Measurements from ENCODE around the gene HORMAD2.

HORMAD2 gene

DNA sequence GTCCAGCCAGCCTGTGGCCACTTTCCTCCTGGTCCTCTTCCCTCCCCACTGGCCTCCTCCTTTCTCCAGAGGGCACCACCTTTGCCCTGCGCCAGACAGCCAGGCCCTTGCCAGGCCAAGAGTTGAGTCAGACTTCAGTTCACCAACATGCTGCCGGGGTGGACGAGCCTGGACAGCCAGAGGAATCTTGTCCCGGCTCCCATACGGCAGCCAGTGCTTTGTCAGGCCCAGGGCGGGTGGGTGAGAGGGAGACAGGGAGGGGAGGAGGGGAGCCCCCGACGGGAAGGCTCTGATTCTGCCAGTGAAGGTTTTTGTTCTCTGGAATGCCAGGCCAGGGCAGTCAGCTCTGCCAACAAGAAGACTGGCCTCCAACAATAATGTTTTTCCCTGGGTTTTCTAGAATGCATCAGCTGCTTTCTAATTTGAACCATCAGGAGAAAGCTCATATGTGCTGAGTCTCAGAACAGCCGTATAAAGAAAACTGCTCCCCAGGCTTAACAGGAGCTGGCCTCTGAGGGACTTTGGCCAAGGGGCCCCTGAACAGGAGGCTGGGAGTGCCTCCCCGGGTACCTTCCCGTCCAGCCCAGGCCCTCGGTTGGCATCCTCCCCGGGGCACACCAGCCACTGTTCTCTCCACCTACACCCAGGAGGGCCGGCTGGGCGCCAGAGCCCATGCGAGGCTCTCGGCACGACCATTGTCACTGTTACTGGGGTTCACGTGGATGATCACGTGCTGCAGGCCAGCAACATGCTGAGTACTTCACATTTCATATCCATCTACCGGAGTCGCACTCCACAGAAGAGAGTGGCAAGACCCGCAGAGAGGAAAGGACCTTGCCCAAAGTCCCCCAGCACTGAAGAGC lies 137.7 kb downstream of the HORMAD2 start:
- Histone ChIP-seq H2AFZ (ENCODE audit: insufficient read depth, low read length, poor library complexity) (no peak overlapping the region), H3K4me1 (ENCODE audit: control insufficient read depth in 1 of 2, insufficient read depth in 2 of 2, low read length in 2 of 2) (peaks cover 2 to 3% of the 10 kb centered on the region in 2 experiments), H2BK12ac (ENCODE audit: low read length) (no peak overlapping the region), H3K79me2 (ENCODE audit: control insufficient read depth, insufficient read depth, low read length, poor library complexity) (no peaks in the 10 kb centered on the region), H3K18ac (ENCODE audit: low read length) (no peak overlapping the region), H3K9ac (ENCODE audit: low read length) (no peak overlapping the region), H3K14ac (ENCODE audit: low read length) (no peak overlapping the region), H3K27me3 (ENCODE audit: insufficient read depth, low read length) (no peaks in the 10 kb centered on the region), H3K27ac (ENCODE audit: low read depth, low read length) (no peak overlapping the region), H4K8ac (ENCODE audit: low read depth, low read length) (no peak overlapping the region), H4K12ac (ENCODE audit: low read depth, low read length) (no peak overlapping the region), H3K4me2 (ENCODE audit: low read length) (no peak overlapping the region), H3K9me3 (ENCODE audit: insufficient read depth, low read depth, low read length) (peaks cover 2% of the 10 kb centered on the region), H3K36me3 (ENCODE audit: control insufficient read depth in 1 of 2, insufficient read depth in 2 of 2, low read length in 2 of 2) (no peaks in the 10 kb centered on the region), H2BK5ac (ENCODE audit: low read depth, low read length, poor library complexity) (no peak overlapping the region), H3K4ac (ENCODE audit: low read depth, low read length) (no peak overlapping the region), H3K23ac (ENCODE audit: low read length) (no peak overlapping the region), H2AK5ac (ENCODE audit: low read length) (peak overlapping the region; percentile 26), H3K79me1 (ENCODE audit: low read length) (no peaks in the 10 kb centered on the region), H4K91ac (ENCODE audit: low read depth, low read length) (no peak overlapping the region), H2BK120ac (ENCODE audit: insufficient read depth, low read length, poor library complexity) (no peak overlapping the region), H3K4me3 (ENCODE audit: low read depth, low read length) (no peak overlapping the region)
- no CpG with 5 or more reads among the region's 23 CpGs for WGBS (ENCODE audit: extremely low coverage, insufficient coverage, insufficient read length)
- DNase-seq = no peak

GRCh38 chr22:30219049-30219654 lies 138.9 kb downstream of the HORMAD2 start:
- WGBS (ENCODE audit: extremely low coverage, insufficient coverage, insufficient read length) = no CpG with 5 or more reads among the region's 8 CpGs
- no peak overlapping the region for H3K23ac ChIP-seq (ENCODE audit: low read length)
- H2AK5ac ChIP-seq (ENCODE audit: low read length) = no peak overlapping the region

GRCh38 chr22:30219668-30220278 lies 139.5 kb downstream of the HORMAD2 start:
- Histone ChIP-seq H2AK5ac (ENCODE audit: low read length) (no peak overlapping the region), H3K36me3 (ENCODE audit: control insufficient read depth in 1 of 2, insufficient read depth in 2 of 2, low read length in 2 of 2) (no peaks in the 10 kb centered on the region), H2BK5ac (ENCODE audit: low read depth, low read length, poor library complexity) (no peak overlapping the region), H3K79me1 (ENCODE audit: low read length) (no peaks in the 10 kb centered on the region), H3K9ac (ENCODE audit: low read length) (no peak overlapping the region), H3K18ac (ENCODE audit: low read length) (no peak overlapping the region), H3K23ac (ENCODE audit: low read length) (no peak overlapping the region), H2AFZ (ENCODE audit: insufficient read depth, low read length, poor library complexity) (no peak overlapping the region), H3K27me3 (ENCODE audit: insufficient read depth, low read length) (no peaks in the 10 kb centered on the region), H3K4me3 (ENCODE audit: low read depth, low read length) (no peak overlapping the region), H2BK12ac (ENCODE audit: low read length) (no peak overlapping the region), H3K9me3 (ENCODE audit: insufficient read depth, low read depth, low read length) (peaks cover 2% of the 10 kb centered on the region), H2BK120ac (ENCODE audit: insufficient read depth, low read length, poor library complexity) (no peak overlapping the region), H3K4me1 (ENCODE audit: control insufficient read depth in 1 of 2, insufficient read depth in 2 of 2, low read length in 2 of 2) (peaks cover 5% of the 10 kb centered on the region in 2 experiments), H3K79me2 (ENCODE audit: control insufficient read depth, insufficient read depth, low read length, poor library complexity) (no peaks in the 10 kb centered on the region), H4K91ac (ENCODE audit: low read depth, low read length) (no peak overlapping the region), H4K12ac (ENCODE audit: low read depth, low read length) (no peak overlapping the region), H3K4me2 (ENCODE audit: low read length) (no peak overlapping the region), H3K27ac (ENCODE audit: low read depth, low read length) (no peak overlapping the region), H3K4ac (ENCODE audit: low read depth, low read length) (no peak overlapping the region), H3K14ac (ENCODE audit: low read length) (no peak overlapping the region), H4K8ac (ENCODE audit: low read depth, low read length) (no peak overlapping the region)
- DNase-seq = no peak

More at GRCh38 chr22:30219049-30219654, 138.9 kb downstream of the HORMAD2 start:
- Histone ChIP-seq H3K9ac (ENCODE audit: low read length) (no peak overlapping the region), H3K9me3 (ENCODE audit: insufficient read depth, low read depth, low read length) (peaks cover 2% of the 10 kb centered on the region), H3K27me3 (ENCODE audit: insufficient read depth, low read length) (no peaks in the 10 kb centered on the region), H4K8ac (ENCODE audit: low read depth, low read length) (no peak overlapping the region), H3K79me1 (ENCODE audit: low read length) (no peaks in the 10 kb centered on the region), H3K4me2 (ENCODE audit: low read length) (no peak overlapping the region), H3K4me3 (ENCODE audit: low read depth, low read length) (no peak overlapping the region), H2BK120ac (ENCODE audit: insufficient read depth, low read length, poor library complexity) (no peak overlapping the region), H3K36me3 (ENCODE audit: control insufficient read depth in 1 of 2, insufficient read depth in 2 of 2, low read length in 2 of 2) (no peaks in the 10 kb centered on the region), H3K4me1 (ENCODE audit: control insufficient read depth in 1 of 2, insufficient read depth in 2 of 2, low read length in 2 of 2) (peaks cover 1% of the 10 kb centered on the region in 2 experiments), H3K27ac (ENCODE audit: low read depth, low read length) (no peak overlapping the region), H3K4ac (ENCODE audit: low read depth, low read length) (no peak overlapping the region), H2AFZ (ENCODE audit: insufficient read depth, low read length, poor library complexity) (no peak overlapping the region), H3K18ac (ENCODE audit: low read length) (no peak overlapping the region), H3K79me2 (ENCODE audit: control insufficient read depth, insufficient read depth, low read length, poor library complexity) (no peaks in the 10 kb centered on the region), H3K14ac (ENCODE audit: low read length) (no peak overlapping the region), H4K91ac (ENCODE audit: low read depth, low read length) (no peak overlapping the region), H2BK5ac (ENCODE audit: low read depth, low read length, poor library complexity) (no peak overlapping the region), H2BK12ac (ENCODE audit: low read length) (no peak overlapping the region), H4K12ac (ENCODE audit: low read depth, low read length) (no peak overlapping the region)
- DNase-seq = peak; percentile 65 to 73

DNA sequence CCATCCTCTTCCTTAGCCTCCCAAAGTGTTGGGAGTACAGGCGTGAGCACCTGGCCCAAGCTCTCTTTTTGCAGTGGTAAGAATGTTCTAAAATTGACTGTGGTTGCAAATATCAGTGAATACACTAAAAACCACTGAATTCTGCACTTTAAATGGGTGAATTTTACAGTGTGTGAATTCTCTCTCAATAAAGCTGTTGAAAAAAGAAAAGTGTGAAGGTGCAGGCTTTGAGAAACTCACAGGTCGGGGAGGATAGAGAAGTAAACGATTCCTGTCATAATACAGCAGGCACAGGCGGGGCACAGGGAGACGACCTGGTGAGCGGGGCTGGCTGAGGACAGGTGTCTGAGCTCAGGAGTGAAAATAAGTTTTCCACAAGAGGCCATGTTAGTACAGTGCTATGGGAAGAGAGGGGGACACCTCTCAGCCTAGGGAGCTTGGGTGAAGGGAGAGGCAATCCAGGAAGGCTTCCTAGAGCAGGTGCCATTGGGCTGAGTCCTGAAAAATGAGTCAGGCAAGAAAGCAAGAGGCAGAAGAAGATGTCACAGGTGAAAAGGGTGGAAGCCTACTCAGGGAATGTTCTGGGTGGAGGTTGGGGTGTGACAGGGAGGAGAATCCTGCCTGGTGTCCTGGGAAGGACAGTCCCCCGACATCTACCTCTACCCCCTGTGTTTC lies 140.2 kb downstream of the HORMAD2 start:
- Histone ChIP-seq H3K4me2 (ENCODE audit: low read length) (no peak overlapping the region), H2BK5ac (ENCODE audit: low read depth, low read length, poor library complexity) (no peak overlapping the region), H3K18ac (ENCODE audit: low read length) (no peak overlapping the region), H3K79me1 (ENCODE audit: low read length) (no peaks in the 10 kb centered on the region), H3K9me3 (ENCODE audit: insufficient read depth, low read depth, low read length) (peaks cover 2% of the 10 kb centered on the region), H2AK5ac (ENCODE audit: low read length) (no peak overlapping the region), H4K91ac (ENCODE audit: low read depth, low read length) (no peak overlapping the region), H3K4ac (ENCODE audit: low read depth, low read length) (no peak overlapping the region), H2BK12ac (ENCODE audit: low read length) (no peak overlapping the region), H2BK120ac (ENCODE audit: insufficient read depth, low read length, poor library complexity) (no peak overlapping the region), H3K27ac (ENCODE audit: low read depth, low read length) (no peak overlapping the region), H3K14ac (ENCODE audit: low read length) (no peak overlapping the region), H4K12ac (ENCODE audit: low read depth, low read length) (no peak overlapping the region), H3K27me3 (ENCODE audit: insufficient read depth, low read length) (no peaks in the 10 kb centered on the region), H4K8ac (ENCODE audit: low read depth, low read length) (no peak overlapping the region), H2AFZ (ENCODE audit: insufficient read depth, low read length, poor library complexity) (no peak overlapping the region), H3K23ac (ENCODE audit: low read length) (no peak overlapping the region), H3K4me3 (ENCODE audit: low read depth, low read length) (no peak overlapping the region), H3K9ac (ENCODE audit: low read length) (no peak overlapping the region), H3K36me3 (ENCODE audit: control insufficient read depth in 1 of 2, insufficient read depth in 2 of 2, low read length in 2 of 2) (no peaks in the 10 kb centered on the region), H3K4me1 (ENCODE audit: control insufficient read depth in 1 of 2, insufficient read depth in 2 of 2, low read length in 2 of 2) (peaks cover 5 to 8% of the 10 kb centered on the region in 2 experiments), H3K79me2 (ENCODE audit: control insufficient read depth, insufficient read depth, low read length, poor library complexity) (no peaks in the 10 kb centered on the region)
- WGBS (ENCODE audit: extremely low coverage, insufficient coverage, insufficient read length) = no CpG with 5 or more reads among the region's 7 CpGs
- no peak for DNase-seq

All from trophoblast cell (in vitro differentiated cells and primary cell).